Activated CD4-positive, alpha-beta T cell treated with anti-CD3 and anti-CD28 coated beads, Interleukin-2, Interleukin-6, amounts not matched to agents 100 ng/mL and 50 ng/mL, durations not matched to agents 16 hours and 8 hours (primary cell): ENCODE measurements around the gene FAM20C.

Experiments used
- DNase-seq: peaks from one replicate; pipeline ENCODE4 v3.0.0-alpha.2; 2020

The FAM20C gene

DNA sequence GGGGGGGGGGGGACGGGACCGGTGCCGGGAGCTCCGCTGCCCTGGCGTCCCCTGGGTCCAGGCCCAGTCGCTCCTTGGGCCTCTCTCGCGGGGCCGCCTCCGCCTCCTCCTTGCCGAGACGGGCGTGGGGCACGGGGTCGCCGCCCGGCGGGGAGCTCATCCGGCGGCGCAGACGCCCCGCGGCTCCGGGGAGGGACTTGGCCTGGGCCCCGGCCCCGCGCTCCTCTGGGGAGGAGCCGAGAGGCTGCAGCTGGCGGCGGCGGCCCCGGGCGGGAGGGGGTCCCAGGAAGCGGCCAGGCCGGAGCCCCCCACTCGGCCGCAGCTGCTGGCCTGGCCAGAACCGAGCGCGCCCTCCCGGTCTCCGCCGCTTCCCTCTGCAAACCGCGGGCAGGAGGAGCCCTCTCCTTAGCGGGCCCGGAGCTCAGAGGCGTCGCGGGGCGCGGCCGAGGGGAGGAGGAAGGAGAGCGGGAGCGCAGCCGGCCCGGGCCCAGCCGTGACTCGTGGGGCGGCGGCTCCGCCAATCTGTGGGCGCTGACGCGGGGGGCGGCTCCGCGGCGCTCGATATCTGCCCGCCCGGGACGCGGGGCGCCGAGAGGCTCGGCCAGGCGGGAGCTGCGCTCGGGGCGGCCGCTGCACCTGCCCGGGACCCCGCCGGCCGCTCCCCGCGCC lies at the start of gene FAM20C:
Gene FAM20C, plus strand, starts transcription at position 591 of the 669 bp plus-strand sequence. CDS start 629 bp downstream, outside the sequence.
- peak; percentile 6 for DNase-seq

DNA sequence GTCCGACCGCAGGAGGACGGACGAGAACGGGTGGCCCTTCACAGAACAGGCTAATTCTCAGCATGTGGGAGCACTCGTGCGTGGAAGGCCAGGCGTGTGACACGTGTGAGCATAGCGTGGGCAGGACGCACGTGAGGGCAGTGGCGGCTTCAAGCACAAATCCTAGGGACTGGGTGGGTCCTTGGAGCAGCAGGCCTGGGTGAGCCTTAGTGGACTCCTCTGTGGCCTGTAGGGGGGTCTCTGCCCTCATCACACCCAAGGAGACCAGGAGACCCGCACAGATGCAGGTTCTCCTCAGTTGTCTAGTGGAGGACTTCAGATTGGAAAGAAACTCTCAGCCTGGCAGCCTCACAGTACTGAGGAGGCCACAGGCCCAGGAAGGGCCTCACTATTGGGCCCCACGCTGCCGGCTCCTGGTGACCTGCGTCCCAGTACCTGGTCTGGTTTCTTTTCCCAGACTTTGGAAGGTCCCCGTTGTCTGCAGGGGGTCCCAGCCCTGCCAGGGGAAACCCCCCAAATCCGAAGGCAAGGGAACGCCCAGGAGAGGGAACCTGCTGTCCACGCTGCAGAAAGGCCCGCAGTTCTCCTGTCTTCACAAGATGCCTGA lies 49.1 kb upstream of the FAM20C start:
- no peak for DNase-seq

DNA sequence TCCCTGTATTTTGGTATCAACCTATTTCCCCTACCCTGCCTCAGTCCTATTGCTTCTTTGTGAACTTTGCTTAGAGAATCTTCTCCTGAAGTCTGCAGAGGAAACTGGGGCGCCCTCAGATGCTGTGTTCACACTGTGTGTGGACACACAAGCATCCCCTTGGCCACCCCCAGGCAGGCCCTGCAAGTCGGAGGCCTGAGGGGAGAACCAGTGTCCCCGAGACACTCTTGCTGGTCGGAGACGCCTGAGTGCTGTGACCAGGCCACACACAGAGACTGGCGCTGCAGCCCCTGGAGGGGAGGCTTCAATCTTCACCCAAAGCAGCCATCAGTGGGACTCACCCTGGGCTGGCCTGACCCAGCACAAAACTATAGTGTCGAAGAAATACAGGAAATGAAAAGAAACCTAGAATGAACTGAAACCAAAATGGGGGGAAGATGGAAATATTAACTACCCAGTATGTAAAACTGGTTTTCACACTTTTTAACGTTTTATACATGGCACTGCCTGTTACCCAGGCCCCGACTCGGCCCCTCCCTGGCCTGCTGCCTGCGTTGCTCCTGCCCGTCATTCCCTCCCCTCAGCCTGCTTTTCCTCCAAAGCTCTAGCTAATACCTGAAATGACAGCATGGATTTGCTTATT lies 48.4 kb upstream of the FAM20C start:
- no peak for DNase-seq

DNA sequence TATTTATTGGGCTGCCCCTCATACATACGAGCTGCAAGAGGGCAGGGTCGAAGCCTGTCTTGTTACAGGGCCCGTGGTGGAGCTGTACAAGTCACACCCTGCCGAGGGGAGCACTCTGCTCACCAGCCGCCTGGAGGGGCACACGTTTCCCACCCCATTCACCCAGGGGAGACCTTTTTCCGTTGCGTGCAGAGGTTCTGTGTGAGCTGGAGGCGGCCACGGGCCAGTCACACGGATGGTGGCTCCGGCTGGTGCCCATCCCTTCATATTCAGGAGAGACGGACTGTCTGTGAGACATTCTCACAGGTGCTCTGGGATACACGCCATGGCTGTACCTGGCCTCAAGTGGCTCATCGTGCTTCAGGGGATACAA lies 47.9 kb upstream of the FAM20C start:
- no peak for DNase-seq

DNA sequence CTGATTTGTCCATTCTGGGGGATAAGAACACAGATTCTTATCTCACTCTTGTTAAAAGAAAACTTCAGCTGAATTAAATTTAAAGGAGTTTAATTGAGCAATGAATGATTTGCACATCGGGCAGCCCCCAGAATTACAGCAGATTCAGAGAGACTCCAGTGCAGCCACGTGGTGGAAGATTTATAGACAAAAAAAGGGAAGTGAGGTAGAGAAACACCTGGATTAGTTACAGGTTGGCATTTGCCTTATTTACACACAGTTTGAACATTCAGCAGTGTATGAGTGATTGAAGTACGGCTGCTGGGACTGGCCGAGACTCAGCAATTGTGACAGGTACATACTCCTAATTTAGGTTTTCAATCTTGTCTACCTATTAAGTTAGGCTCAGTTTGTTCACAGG lies 46.5 kb upstream of the FAM20C start:
- no peak for DNase-seq

DNA sequence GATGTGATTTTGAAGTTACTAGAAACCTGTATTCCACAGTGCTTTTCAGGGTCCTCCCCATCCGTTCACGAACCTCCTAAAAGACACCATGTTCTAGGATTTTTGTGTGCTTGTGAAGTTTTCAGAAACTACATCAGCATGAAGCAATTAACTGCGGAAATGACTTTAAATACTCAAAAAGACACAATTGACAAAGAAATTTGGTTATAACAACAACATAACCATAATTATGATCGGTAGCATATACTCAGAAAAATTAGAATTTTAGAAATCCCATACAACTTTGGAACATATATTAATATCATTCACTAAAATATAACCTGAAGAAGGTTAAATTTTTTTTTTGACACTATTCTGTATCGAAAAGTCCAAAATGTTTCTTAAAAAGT lies 43.8 kb upstream of the FAM20C start:
- DNase-seq, result no peak

DNA sequence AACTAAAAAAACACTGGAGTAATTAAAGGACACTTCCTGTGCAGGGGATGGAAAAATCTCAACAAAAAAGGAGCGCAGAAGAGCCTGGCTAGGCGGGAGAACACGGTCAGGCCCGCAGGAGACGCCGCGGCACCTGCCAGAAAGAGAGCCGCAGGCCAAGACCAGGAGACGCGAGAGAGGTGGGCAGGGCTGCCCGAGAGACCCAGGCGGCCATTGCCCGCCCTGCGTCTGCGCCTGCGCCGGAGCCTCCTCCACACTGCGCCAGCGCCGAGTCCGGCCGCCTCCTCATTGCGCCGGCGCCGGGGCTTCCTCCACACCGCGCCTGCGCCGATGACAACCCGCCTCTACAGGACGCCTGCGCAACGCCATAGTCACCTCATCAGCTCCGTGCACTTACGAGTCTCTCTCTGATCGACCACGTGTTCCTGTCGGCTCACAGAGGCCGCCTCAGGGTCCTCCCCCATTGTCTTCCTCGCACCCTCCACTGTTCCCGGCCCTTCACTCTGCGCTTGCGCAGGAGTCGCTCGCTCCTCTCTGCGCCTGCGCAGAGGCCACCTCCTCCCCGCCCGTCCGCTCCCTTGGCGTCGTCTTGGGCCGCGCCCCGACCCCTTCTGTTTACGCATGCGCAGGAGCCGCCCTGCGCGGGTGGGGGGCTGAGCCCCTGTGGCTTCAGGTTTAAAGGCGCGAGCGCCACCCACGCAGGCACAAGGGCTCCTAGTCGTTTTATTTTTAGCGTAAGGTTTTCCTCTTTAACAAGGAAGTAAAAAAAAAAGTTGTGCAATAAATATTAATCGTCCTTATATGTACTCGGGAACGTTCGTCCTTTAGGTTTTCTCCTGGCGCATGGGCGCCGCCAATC lies 43.2 kb upstream of the FAM20C start:
- DNase-seq, result peak; percentile 97

DNA sequence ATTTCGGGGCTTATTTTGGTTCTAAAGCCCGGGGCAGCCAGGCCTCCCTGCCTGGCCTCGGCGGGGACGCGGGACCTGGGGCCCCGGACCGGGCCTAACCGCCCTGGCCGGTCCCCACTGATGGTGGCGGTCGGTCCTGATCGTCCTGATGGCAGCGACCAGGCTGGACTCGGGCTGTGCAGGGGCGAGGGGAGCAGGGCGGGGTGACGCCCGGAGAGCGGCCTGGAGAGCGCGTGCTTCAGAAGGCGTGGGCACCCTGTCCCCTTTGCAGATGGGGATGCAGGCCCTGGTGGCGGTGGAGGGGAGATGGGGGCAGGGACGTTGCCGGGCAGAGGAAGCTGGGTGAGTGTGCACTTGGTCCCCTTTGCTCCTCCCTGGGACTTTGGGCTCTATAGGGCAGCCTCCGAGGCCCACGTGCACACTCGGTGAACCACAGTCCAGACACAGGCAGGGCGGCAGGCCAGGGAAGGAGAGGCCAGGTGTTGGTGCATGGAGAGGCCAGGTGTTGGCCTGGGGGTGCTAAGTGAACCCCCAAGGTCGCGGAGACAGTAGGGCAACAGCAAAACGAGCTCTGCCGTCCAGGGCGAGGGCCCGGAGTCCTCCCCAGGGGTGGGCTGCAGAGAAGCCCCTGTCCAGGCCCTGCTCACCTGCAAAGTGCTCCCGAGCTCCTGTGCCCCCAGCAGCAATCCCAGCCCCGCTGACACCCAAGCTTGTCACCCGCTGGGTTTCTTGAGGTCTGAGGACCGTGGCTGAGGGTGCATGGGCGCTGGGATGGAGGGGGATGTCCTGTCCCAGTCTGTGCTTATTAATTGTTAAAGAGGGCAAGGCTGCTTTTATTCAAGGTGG lies 42.4 kb upstream of the FAM20C start:
- DNase-seq, result peak; percentile 36

DNA sequence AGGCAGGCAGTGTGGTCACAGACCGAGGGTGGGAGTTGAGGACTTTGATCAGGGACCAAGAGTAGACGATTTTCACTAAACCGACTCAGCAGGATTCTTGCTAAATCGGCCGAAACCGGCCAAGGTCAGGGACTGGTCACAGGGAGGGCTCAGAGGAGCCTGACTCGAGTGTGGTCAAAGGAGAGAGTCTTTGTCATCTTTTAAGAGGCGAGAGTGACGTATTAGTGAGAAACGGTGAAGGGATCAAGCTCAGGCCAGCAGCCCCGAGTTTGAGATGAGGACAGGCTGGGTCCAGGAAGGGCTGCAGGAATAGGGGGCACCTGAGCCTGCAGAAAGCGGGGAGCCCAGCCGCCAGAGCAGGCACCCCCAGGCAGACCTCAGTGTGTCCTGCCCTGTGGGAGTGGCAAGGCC lies 41.6 kb upstream of the FAM20C start:
- DNase-seq, result no peak

DNA sequence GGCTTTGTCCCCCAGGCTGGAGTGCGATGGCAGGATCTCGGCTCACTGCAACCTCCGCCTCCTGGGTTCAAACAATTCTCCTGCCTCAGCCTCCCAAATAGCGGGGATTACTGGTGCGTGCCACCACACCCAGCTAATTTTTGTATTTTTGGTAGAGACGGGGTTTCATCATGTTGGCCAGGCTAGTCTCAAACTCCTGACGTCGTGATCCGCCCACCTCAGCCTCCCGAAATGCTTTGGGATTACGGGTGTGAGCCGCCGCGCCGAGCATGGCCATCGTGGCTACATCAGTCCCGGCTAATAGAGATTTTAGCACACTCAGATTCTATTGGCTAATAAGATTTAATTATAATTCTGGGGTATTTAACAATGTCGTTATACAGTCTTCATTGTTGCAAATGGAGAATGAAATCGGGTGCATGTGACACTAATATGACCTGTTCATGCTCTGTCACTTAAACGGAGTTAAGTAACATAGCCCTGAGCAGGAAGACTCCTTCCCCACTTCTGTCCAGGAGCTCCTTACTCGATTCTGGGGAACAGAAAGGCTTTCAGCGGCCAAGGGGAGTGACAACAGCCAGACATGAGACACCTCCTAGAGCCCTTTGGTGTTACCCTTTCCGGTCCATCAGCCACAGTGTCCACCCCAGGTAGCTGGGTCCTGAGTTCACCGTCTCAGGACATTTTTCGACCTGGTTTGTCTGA lies 40.9 kb upstream of the FAM20C start:
- DNase-seq, result no peak

DNA sequence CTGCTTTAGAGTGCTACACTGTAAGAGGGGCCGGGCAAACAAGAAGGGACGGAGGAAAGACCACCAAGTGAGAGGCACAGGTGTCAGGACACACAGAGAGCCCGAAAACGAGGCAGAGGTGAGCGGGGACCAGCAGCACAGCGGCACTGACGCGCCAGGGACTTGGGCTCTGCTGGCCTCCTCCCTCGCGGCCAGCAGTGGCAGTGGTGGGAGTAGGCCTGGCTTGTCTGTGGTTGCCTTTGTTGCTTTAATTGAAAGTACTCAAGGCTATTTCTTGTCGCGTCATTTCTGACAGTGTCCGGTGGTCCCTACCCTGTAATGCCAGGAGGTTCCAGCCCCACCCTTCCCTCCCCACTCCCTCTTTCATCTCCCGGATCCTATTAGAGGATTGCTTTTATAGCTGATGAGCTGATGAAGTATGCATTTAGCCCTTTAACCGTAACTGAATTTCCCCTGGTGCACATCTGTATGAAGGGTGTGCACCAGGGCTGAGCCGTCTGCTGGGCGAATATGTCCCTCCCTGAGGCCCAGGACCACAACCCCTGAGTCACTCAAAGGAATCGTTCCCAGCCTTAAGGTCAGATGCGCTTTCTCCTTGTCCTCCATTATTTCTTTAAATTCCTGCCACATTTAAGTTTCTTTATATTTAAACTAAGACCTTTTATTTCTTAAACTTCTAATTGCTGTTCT lies 39.5 kb upstream of the FAM20C start:
- DNase-seq, result no peak

DNA sequence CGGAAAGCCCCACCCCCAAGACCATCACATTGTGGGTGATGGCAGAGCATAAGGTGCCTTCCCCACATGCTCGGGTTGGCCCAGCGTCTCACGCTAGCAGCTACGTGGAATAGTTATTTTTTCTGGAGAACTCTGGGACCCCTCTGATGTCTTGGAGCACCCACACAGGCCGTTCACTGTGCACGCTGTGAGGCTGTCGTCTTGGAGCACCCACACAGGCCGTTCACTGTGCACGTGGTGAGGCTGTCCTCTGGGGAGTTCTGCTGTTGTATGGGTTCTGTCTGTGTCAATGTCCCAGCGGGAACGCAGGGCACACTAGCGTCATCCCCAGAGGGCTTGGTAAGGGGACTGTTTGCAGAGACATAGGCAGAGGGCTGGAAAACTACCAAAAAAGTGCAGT lies 38.8 kb upstream of the FAM20C start:
- DNase-seq, result no peak

DNA sequence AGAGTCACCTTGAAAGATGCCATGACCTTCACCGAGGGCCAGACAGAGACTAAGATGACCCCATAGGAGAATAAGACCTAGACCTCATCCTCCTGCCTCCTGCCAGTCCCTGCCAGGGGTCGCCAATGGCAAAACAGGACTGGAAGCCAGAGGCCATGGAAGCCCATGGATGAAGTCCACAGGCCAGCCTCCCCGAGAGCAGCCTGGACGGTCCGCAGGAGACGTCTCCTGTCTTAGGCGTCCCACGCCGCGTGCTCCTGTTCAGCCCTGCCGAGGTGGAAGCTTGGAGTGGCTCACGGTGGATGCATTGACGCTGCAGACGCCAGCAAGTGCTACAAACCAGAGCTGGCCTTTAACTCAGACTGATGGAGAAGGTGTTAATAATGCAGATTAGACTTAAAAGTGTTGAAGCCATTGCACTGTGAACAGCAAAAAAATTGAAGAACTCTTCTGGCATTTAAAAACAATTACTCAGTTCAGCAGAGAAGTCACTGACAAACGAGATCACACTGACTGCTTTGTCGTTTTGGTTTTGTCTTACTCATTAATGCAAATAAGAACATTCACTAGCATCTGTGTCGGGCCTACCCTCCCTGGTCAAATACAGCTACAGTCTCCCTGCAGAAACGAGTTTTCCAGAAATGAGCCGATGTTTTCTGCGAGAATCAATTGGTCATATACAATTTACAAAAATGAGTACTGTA lies 38.1 kb upstream of the FAM20C start:
- DNase-seq, result no peak

DNA sequence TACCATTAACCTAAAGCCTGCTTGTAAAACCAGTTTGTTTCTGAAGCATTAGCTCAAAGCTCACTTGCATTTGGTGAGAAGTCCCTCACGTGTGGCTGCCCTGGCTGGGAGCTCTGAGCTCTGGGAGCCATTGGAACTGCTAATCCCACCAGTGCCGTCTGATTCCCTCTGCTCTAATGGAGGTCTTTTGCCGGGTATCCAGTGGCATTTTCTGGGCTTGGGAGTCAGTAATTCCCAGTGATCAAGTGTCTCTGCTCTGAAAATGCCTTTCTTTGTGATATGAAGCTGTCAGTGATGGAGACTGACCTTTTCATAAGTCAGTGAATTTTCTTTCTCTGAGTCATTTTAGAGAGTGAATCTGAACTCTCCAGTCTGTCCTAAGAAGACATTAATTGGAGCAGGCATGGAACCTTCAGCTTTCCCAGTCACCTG lies 36.9 kb upstream of the FAM20C start:
- DNase-seq, result no peak

DNA sequence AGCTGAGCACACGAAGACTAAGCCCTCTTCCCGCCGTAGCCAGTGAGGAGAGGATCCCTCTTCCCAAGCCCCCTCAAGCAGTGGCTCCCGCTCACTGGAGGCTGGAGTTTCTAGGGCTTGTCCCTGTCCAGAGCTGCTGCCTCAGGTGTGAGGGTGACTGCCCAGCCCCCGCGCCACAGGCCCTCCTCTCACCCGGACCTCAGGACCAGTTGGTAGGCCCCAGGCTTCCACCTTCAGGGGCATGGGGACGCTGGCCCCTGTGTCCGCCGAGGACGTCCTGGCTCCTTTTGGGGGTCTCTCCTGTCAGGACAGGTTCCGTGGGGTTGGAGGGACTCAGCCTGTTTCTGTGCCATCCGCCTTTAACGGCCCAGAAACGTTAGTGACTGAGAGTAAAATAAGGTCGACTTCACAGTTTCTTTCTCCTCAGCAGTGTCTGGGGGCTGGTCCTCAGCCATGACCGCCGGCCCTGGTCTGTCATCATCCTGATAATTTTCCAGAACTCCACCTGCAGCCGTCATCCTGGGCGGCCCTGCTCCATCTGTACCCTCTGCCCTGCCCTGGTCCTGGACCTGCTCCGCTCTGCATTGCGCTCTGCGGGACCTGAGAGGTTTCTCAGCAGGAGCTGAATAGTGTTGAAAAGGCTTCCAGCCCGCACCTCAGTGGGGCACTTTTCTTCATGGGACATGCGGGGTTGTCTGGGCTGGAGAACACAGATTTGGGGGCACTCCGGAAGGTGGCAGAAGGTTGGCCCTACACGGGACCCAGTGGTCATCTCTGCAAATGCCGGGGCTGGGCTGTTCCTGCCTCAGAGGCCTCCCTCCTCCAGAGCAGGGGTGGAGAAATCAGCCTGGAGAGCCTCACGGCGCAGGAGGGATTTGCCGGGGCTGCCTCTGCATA lies 36.0 kb upstream of the FAM20C start:
- no peak for DNase-seq

DNA sequence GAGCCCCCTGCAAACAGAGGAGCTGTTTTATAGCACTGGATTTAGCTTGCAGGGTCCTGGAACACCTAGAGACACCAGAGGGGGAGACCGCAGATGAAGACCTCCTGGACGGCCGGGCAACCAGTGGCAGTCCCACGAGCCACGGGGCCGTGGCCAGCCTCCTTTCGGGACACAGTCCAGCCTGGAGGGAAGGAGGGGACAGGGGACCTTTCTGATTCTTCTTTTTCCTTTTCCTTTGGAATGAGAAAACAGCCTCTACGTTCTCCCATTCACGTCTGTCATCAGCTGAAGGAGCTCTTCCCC lies 35.4 kb upstream of the FAM20C start:
- no peak for DNase-seq

DNA sequence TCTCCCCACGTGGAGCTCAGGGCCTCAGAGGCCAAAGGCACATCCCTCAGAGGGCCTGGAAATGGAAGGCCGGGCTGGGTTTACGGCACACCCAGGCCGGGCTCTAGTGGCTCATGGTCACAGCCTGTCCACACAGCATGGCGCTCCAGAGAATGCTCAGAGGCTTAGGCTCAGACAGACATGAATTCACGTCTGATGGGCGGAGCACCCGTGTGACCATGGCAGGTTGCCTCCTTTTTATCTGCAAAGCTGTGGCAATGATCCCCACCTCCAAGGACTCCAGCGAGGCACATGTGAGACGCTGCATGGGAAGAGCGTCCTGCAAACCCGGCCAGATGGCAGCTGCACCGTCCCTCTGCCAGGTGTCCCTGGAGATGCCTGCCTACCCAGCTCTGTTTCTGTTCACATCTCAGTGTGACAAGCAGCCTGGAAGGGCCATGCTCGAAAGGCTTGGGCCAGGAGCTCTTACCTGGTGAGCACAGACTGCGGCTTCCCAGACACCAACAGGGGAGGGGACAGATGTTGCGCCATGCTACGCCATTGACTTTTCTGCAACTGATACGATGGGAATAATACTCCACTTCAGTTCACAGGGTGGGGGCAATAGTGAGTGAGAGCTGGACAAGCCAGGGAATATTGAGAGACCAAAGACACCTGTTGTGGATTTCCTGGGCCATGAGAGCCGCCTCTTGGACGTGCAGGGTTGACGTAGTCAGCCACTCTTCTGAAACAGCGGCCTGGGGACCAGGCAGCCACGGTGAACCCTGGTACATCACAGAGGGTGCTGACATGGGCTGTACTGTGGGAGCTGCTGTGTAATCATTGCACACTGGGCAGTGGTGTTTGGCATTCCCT lies 34.4 kb upstream of the FAM20C start:
- no peak for DNase-seq

DNA sequence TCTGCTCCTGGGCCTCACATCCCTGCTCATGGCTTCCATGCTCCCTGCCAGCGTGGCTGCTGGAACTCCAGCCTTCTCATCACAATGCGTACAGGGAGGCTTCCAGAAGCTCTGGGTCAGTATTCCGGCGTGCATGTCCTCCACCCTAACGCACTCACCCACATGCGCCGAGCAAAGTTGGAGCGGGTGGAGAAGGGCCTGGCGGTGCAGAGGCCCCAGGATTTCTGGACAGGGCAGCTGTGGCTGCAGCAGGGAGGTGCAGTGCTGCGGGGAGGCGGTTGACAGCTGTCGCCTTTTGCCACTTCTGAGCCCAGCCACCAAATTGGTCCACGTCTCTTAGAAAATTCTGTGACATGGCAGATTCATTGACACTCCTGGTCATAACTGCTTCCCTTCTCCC lies 33.6 kb upstream of the FAM20C start:
- no peak for DNase-seq
